GM19395 (cell line): ENCODE measurements around the gene TMEM238.
"Not testable (repeated sequence)": the region's sequence is repeated elsewhere in the genome, so short reads cannot be mapped to it uniquely, and the experiment has no call there.

Experiments
- ATAC-seq: cut with Tn5 transposase; IDR thresholded peaks from one replicate; pipeline ENCODE4 v1.9.1; 2021; ENCODE audit warnings: mild to moderate bottlenecking, moderate library complexity; ENCODE audit not compliant: unreplicated experiment

The TMEM238 gene

GRCh38 chr19:55341595-55342531 lies 42.2 kb downstream of the TMEM238 start:
- ATAC-seq = no peak

- ATAC-seq = no peak
Observed at GRCh38 chr19:55341171-55341588, 42.9 kb downstream of the TMEM238 start.

GRCh38 chr19:55340784-55341147 lies 43.3 kb downstream of the TMEM238 start:
- no peak for ATAC-seq

- no peak for ATAC-seq
Observed at GRCh38 chr19:55339889-55340783, 44.0 kb downstream of the TMEM238 start.

- ATAC-seq = peak; percentile 88
Observed at GRCh38 chr19:55339105-55339888, 44.8 kb downstream of the TMEM238 start, which contains the start of gene KMT5C. Gene KMT5C, plus strand, starts transcription at chr19:55339876. Its CDS starts 2,061 bp downstream, at chr19:55341937.

GRCh38 chr19:55336101-55336500 lies 48.0 kb downstream of the TMEM238 start:
- no peak for ATAC-seq

GRCh38 chr19:55333870-55334269 lies 50.2 kb downstream of the TMEM238 start:
- no peak for ATAC-seq

- ATAC-seq = not testable (repeated sequence)
Observed at GRCh38 chr19:55329791-55330190, 54.3 kb downstream of the TMEM238 start.
